GM12801 (cell line): ENCODE measurements around the gene SPATA31D1.

Experiments used
- CTCF ChIP-seq: IDR thresholded peaks from one replicate; pipeline ENCODE4 v1.5.1; 2011; ENCODE audit warnings: control low read depth; ENCODE audit not compliant: insufficient read length; ENCODE audit errors: extremely low read depth

SPATA31D1 gene

GRCh38 chr9:81989700-81990099, 1.1 kb downstream of the SPATA31D1 start:
- TF ChIP-seq CTCF: no peak

- TF ChIP-seq CTCF: no peak
Measured at GRCh38 chr9:81993656-81994055, 5.1 kb downstream of the SPATA31D1 start.

GRCh38 chr9:81999806-82000205, 11.2 kb downstream of the SPATA31D1 start:
- TF ChIP-seq CTCF: no peak

- TF ChIP-seq CTCF: no peak
Measured at GRCh38 chr9:82010711-82011110, 22.1 kb downstream of the SPATA31D1 start.

GRCh38 chr9:82011133-82011532, 22.6 kb downstream of the SPATA31D1 start:
- no peak for TF ChIP-seq CTCF

GRCh38 chr9:82012276-82012675, 23.7 kb downstream of the SPATA31D1 start:
- no peak for TF ChIP-seq CTCF

GRCh38 chr9:82020331-82020730, 31.8 kb downstream of the SPATA31D1 start:
- no peak for TF ChIP-seq CTCF

GRCh38 chr9:82021198-82021597, 32.6 kb downstream of the SPATA31D1 start:
- TF ChIP-seq CTCF: no peak
